Right lobe of liver (tissue), 4 donors: ENCODE measurements around the gene ALG12.

Experiments used
- CTCF ChIP-seq, 4 donors: fragments of 200-600 bp in 3 of 4; fragments of 450-650 bp in 1 of 4; IDR thresholded peaks; one replicate each; pipeline versions ENCODE4 v1.5.1 to v1.8.0; 2016 to 2022; ENCODE audit warnings: antibody characterized with exemption in 4 of 4, mild to moderate bottlenecking in 2 of 4
- POLR2A ChIP-seq: fragments of 450-650 bp; IDR thresholded peaks from one replicate; pipeline ENCODE4 v1.6.1; 2017; ENCODE audit warnings: antibody characterized with exemption, mild to moderate bottlenecking
- donor health status: DM: no; HTN: no; CAD: no.
- donor health status: DM: no; HTN: no; CAD: no.
- donor health status: DM: no; HTN: yes; CAD: no.

GRCh38 chr22:49933236-49934159 is 15.3 kb upstream of the ALG12 start:
- TF ChIP-seq CTCF (IDR thresholded peaks at IDR 0.05) (no peak), POLR2A (peak; percentile 67)
